HG03097 (cell line): ENCODE results near the gene ID1.
"Not testable (repeated sequence)": the region's sequence is repeated elsewhere in the genome, so short reads cannot be mapped to it uniquely, and the experiment has no call there.

Source experiments
- ATAC-seq: cut with Tn5 transposase; IDR thresholded peaks from one replicate; pipeline ENCODE4 v1.9.1; 2021; ENCODE audit not compliant: unreplicated experiment, low FRiP score

The ID1 gene

DNA sequence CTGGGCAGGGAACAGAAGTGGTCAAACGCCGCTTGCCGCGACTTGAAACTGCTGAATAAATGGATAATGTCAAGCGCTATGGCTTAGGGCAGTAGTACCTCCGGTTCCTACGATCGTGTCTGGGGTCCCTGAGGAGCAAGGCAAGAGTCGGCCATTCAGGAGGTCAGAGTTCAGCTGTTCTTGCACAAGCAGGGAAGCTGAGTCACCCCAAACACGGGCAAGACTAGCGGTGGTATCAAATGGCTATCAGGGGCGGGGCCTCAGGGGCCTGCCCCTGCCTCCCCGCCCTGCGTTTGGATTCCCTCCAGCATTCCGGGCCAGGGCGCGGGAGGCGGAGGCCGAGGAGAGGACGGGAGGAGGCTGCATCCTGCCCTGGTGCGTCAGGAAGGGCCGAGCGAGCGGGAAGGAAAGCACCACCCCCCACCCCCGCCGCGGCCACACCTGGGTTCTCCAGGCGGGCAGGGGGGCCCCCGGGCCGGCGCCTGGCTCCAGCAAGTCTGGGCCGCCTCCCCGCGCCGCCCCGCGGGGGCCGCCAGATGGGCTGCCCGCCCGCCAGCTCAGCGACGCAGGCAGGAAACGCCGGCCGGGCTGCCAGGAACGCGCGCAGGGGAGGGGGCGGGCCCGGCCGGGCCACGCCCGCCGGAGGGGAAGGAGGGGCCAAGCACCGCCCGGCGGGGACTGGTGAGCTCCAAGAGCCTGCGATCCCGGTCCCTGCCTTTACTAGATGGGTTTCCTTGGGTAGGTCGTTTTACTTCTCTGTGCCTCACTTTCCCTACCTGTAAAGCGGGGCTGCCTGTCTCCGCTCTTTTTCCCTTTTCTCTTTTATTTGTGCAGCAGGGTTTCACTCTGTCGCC, 32.2 kb upstream of the ID1 start:
- ATAC-seq: peak; percentile 82

DNA sequence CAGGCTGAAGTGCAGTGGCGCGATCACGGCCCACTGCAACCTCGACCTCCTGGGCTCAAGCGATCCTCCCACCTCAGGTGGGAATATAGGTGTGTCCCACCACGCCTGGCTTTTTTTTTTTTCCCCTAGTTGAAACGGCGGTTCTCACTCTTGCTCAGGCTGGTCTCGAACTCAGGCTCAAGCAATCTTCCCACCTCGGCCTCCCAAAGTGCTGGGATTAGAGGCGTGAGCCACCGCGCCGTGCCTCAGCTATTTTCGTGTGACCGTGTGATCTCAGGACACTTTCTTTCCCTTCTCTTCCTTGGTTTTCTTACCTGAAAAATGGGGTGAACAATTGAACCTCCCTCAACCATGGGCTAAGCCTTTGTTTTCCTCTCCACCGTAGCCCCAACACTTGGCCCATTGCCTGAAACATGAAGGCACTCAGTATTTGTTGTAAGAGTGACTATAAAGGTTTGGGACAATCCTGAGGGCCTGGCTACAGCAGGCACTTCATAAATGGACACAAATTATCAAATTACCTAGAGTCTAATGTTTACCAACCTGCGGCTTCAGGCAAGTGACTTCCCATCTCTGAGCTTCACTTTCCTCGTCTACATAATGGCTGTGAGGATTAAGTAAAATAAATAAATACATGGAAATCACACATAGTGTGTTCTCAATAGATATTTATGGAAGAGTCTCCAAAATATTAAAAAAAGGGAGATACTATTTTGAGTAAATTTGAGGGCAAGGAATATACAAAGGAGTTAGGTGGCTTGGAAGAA, 31.4 kb upstream of the ID1 start:
- ATAC-seq: no peak

DNA sequence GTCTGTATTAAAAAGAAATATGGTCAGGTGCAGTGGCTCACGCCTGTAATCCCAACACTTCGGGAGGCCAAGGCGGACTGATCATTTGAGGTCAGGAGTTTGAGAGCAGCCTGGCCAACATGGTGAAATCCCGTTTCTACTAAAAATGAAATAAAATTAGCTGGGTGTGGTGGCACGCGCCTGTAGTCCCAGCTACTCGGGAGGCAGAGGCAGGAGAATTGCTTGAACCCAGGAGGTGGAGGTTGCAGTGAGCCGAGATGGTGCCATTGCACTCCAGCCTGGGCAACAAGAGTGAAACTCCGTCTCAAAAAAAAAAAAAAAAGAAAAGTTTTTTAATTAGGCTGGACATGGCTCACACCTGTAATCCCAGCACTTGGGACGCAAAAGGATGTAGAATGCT, 30.1 kb upstream of the ID1 start:
- not testable (repeated sequence) for ATAC-seq

DNA sequence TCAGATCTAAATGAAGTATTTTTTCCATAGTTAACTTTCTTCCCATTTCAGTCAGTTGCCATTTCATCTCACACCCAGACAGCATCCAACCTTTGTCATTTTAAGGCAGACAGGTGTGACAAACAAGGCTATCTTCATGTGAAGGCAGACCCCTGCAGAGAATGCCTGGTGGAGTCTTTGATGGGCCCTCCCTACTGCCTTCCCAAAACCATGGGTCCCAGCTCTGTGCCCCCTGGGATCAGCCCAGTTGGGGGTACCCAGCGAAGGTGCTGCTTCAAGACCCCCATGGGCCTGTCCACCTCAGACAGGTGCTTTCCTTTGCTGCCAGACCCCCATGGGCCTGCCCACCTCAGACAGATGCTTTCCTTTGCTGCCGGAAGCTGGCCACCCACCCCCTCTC, 28.3 kb upstream of the ID1 start:
- no peak for ATAC-seq

DNA sequence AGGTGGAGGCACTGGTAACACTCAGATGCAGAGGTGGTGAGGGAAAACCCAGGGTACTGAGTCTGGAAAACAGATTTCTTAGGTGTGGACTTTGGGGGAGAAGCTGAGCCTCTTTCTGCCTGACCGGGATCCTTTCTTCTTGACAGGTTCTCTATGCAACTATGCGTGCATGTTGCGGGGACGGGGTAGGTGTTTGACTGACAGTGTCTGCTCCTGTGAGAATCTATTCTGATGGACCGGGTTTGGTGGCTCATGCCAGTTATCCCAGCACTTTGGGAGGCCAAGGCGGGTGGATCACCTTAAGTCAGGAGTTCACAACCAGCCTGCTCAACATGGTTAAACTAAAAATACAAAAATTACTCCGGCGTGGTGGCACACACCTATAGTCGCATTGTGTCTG, 27.9 kb upstream of the ID1 start:
- ATAC-seq: no peak

DNA sequence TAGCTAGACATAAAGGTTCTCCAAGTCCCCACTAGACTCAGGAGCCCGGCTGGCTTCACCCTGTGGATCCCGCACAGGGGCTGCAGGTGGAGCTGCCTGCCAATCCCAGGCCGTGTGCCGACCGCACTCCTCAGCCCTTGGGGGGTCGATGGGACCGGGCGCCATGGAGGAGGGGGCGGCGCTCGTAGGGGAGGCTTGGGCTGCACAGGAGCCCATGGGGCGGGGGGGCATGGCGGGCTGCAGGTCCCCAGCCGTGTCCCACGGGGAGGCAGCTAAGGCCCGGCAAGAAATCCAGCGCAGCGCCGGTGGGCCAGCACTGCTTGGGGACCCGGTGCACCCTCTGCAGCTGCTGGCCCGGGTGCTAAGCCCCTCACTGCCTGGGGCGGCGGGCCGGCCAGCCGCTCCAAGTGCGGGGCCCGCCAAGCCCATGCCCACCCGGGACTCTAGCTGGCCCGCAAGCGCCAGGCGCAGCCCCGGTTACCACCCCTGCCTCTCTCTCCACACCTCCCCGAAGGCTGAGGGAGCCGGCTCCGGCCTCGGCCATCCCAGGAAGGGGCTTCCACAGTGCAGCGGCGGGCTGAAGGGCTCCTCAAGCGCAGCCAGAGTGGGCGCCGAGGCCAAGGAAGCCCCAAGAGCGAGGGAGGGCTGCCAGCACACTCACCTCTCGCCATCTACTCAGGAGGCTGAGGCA, 26.5 kb upstream of the ID1 start:
- no peak for ATAC-seq

DNA sequence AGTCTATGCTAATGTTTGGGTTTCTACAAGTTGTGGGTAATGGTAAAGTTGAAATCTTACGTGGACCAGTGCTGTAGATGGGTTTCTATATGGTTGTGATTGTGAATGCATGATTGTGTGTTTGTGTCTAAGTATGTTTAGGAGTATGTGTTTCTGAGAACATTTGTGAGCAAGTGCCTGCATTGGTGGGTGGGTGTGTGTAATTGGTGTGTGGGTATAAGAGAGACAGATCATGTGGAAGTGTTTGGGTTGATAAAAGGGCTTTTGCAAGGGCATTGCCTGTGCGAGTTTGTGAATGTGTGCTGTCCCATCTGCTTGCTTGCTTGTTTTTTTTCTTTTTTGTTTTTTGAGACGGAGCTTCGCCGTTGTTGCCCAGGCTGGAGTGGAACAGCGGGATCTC, 25.8 kb upstream of the ID1 start:
- ATAC-seq: no peak

DNA sequence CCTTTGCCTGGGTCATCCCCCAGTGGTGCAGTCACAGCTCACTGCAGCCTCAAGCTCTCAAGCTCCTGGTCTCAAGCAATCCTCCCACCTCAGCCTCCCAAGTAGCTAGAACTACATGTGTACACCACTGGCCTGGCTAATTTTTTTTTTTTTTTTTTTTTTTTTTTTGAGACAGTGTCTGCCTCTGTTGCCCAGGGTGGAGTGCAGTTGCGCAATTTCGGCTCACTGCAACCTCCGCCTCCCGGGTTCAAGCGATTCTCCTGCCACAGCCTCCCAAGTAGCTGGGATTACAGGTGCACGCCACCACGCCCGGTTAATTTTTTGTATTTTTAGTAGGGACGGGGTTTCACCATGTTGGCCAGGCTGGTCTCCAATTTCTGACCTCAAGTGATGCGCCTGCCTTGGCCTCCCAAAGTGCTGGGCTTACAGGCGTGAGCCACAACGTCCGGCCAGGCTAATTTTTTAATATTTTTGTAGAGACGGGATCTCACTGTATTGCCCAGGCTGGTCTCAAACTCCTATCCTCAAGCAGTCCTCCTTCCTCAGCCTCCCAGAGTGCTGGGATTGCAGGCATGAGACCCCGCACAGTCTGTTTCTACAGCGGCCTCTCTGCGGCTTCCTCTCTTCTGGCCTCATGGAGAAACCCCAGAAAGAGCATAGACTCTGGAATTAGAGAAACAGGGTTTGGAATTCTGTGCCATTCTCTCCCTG, 25.0 kb upstream of the ID1 start:
- ATAC-seq: not testable (repeated sequence)

DNA sequence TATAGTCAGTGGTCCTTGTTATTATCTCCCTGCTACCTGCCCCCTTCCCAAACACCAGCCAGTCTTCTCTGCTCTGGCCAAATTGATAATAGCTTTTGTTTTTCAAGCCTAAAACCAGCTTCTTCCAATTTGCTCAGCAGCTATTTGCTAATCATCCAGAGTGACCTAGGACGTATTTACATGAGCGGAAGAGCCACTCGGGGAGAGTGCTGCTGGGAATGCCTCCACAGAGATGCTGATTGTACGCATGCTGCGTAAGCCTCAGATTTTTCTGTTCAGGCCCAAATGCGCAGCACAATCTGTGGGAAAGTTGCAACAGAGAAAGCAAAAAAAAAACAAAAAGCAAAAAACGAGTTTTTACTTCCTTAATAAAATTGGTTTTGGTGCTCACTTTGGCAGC, 24.4 kb upstream of the ID1 start:
- ATAC-seq: no peak

DNA sequence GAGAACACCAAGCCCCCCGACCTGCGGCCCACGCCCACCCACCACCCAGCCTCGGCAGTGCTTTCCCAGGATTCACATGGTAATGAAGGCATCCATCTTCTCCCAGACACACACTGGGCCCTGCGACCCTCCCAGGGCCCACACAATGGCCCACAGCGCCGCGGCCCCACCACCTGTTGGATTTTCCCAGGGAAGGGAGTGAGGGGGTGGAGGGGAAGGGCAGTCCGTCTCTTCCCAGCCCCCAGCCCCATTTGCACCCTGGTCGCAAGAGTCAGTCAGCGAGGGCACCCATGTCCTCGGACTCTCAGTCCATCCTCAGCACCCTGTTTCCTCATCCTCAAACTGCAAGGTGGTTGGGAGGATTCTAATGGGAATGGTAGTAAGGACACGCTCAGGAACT, 23.7 kb upstream of the ID1 start:
- no peak for ATAC-seq

DNA sequence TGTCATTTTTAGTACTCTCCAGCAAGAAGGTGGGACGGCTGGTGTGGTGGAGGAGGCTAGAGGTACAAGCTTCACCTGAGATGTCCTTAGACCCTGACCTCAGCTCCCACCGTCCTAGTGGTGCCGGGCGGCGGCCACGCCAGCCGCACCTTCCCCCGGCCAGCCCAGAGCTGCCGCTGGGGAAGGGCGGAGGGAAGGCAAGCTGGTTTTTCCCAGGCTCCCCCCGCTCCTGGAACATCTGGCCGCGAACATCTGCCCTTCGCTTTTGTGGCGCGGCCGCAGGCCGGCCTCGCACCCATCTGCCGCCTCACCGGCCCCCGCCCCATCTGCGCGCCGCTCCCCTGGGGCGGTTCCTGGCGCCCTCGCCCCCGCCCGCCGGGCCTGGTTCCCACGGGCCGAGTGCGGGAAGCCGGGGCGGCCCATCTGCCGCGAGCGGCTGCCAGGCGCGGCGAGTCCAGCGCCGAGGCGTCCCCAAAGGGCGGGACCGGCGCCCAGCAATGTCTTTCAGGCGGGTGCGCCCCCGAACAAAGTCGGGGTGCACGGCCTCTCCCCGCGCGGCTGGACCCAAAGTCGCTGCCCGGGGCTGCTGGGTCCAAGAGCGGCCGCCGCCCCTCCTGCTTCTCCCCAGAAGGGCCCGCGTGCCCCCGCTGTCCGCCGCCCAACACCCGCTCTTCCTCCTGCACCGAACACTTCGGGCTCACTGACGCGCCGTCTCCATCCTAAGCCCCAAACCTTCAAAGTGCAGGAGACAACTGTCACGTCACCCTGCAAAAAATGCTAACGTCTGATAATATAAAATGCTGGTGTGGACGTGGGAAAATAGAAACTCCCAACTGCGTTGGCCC, 17.3 kb upstream of the ID1 start:
- ATAC-seq: no peak

DNA sequence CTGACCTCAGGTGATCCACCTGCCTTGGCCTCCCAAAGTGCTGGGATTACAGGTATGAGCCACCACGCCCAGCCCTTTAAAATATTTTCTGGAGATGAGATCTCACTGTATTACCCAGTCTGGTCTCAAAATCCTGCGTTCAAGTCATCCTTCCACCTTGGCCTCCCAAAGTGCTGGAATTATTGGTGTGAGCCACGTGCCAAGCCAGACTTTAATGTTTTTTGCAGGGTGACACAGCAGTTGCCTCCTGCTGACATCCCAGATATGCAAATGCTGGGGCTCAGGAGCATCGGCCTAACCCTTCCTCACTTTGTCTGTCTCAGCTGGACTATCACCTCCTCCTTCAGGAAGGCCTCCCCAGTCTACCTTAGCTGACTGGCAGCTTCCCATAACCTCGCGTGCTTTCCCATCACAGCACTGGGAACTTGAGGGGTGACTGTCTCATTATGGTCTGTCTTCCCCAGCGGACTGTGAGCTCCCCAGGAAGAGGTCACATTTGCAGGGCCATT, 14.3 kb upstream of the ID1 start:
- no peak for ATAC-seq

DNA sequence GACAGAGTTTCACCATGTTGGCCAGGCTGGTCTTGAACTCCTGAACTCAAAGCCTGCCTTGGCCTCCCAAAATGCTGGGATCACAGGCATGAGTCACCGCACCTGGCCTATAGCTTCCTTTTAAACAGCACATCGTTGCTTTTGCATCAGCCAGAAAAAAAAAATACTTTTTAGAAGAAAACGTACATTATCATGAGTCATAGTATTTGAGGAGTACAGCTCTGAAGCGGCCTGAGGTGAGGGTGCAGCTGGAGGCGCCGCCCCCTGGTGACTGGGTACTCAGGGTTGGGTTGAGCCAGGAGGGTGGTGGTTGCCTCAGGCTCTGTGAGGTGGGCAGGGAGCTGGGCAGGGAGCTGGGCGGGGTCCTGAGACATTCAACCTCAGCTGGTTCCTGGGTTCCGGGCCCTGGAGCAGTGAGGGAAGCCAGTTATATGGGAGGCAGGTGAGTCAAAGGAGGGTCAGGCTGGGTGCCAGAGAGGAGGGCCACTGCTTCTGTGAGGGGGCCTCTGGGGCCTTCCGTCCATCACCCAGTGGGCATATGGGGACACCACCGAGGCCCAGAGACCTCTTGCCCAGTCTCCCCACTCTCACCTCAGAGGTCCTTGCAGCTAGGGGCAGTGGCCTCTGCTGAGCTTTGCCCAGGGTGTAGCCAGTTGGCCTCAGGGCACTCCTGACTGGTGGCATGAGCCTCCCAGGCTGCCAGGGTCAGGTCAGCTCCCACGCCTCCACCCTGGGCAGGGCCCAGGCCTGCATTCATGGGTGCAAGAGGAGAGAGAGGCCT, 11.7 kb upstream of the ID1 start:
- no peak for ATAC-seq

DNA sequence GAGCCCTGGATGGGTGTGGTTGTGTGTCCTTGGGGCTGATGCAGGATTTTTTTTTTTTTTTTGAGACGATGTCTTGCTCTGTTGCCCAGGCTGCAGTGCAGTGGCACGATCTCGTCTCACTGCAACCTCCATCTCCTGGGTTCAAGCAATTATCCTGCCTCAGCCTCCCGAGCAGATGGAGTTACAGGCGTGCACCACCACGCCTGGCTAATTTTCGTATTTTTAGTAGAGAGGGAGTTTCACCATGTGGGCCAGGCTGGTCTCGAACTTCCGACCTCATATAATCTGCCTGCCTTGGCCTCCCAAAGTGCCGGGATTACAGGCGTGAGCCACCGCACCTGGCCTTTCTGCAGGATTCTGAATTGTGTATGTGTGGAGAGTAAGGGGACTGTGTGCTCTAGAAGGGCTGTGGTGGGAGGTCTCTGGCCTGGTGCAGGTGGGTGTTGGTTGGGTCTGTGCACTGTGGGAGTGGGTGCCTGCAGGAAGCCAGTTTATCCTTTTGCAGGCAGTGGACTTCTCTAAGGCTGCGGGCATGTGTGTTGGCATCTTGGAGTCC, 11.0 kb upstream of the ID1 start:
- no peak for ATAC-seq

DNA sequence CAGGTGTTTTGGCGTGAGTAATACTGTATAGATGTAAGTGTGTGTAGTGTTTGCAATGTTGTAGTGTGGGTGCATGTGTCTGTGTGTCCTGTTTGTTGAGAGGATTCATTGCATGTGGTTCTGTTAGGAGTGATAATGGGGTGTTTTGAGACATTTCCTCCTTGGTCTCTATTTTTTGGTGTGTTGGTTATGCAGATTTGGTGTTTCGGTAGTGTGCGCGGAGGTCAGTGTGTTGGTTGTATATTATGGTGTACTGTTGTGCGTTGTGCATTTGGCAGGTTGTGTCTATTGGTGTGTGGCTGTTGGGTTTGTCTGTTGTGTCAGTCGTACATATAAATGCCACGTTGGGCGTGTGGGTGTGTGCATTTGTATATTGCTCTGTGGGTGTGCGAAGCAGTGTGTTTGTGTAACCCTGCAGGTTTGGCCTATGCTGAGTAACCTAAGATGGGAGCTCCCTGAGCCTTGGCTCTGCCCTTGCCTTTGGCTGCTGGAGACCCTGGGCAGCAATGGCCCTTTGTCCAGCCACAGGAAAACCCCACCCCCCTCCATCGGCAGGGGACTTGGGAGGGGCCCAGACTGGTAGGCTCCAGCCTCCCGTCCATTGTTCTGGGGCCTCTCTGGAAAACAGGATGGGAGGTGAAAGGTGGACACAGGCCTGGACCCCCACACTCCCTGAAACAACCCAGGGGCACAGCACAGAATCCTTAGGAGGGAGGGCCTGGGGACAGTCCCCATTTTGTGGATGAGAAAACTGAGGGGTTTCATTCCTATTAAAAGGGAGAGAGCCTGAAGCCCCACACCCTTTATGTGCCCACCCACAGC, 10.3 kb upstream of the ID1 start:
- ATAC-seq: no peak

DNA sequence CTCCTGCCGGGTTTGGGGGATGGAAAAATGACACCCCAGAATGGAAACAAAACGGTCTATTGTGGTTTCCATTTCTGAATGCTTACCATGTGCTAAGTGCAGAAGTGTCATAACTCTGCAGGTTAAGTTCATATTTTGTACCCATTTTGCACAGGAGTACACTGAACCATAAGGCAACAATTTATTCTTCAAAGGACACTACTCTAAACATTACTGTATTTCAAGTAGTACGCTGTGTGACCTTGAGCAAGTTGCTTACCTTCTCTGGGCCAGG, 9.8 kb upstream of the ID1 start:
- no peak for ATAC-seq

DNA sequence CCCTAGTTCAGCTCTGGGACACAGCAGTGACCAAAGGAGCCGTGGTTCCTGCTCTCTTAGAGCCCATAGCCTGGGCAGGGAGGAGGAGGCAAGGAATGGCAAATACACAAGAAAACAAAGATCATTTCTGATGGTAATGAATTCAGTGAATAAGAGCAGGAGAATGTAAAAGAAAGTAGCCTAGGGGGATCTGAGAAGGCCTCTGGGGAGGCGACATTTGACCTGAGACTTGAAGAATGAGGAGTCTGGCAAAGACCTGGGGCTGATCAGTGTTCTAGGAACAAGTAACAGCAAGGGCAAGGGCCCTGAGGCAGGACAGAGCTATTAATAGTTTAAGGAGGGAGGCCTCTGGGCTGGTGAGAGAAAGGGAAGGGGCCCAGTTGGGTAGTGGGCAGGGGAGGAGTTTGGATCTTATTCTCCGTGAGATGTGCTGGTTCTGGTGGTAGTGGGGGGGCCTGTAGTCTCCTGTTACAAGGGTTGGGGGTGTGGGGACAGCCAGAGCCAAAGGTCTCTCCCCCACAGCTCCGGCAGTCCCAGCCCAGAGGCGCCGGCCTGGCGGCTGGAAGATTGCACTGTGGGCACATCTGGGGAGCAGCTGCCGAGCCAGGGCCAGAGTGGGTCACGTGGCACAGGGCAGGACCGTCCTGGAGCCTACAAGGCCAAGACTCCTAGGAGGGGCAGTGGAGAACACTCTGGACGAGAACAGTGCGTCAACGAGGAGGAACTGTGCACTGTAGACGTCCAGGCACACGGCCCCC, 9.3 kb upstream of the ID1 start:
- no peak for ATAC-seq

DNA sequence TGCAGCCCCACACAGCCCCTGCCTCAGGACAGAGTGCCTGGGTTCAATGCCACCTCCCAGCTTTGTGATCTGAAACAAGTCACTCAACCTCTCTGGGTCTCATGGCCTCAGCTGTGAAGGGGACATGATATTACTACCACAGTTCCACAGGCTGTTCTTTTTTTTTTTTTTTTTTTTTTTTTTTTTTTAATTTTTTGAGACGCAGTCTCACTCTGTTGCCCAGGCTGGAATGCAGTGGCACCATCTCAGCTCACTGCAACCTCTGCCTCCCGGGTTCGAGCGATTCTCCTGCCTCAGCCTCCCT, 8.7 kb upstream of the ID1 start:
- not testable (repeated sequence) for ATAC-seq
